Upper lobe of right lung (tissue), 1 donor: ENCODE measurements around the gene H1-8. TPM values are rescaled to one million over a fixed set of nuclear protein-coding genes. Genes with fewer than 3 reads are reported as not detected.

Source experiments
- ATAC-seq: fragments of 200-7000 bp; cut with Tn5 transposase; one replicate; pipeline ENCODE4 v1.9.1; 2020; ENCODE audit warnings: mild to moderate bottlenecking, moderate library complexity
- DNase-seq: peaks from one replicate; pipeline ENCODE4 v3.0.0-alpha.2; 2020
- H3K27ac ChIP-seq: fragments of 200-600 bp; one replicate; pipeline ENCODE4 v1.8.0; 2022
- H3K27me3 ChIP-seq: fragments of 200-600 bp; one replicate; pipeline ENCODE4 v1.8.0; 2022; ENCODE audit warnings: mild to moderate bottlenecking
- H3K36me3 ChIP-seq: fragments of 200-600 bp; one replicate; pipeline ENCODE4 v1.8.0; 2022
- H3K4me1 ChIP-seq: fragments of 200-600 bp; one replicate; pipeline ENCODE4 v1.8.0; 2022
- H3K4me3 ChIP-seq: fragments of 200-600 bp; one replicate; pipeline ENCODE4 v1.8.0; 2022; ENCODE audit warnings: mild to moderate bottlenecking
- H3K9me3 ChIP-seq: fragments of 200-600 bp; one replicate; pipeline ENCODE4 v1.8.0; 2022
- CTCF ChIP-seq: fragments of 200-600 bp; IDR thresholded peaks from one replicate; pipeline ENCODE4 v1.8.0; 2022; ENCODE audit warnings: antibody characterized with exemption
- intact Hi-C: fragments of 100-400 bp; cut with DNase I; formaldehyde crosslinking; loops from one replicate; pipeline ENCODE4 v1.11.0; 2022
- total RNA-seq: library from RNA; stranded (reverse); fragmentation: NEBNext Ultra II Directional; extraction: Animal tissue kit (Norgen Biotek cat#: 25700); gene quantifications from one replicate; pipeline ENCODE4 v1.2.1, GENCODE V29; 2021
- donor health status: DM: no; HTN: yes; CAD: no; lungs with severe emphysema.

H1-8 gene
- total RNA-seq, 1 donor from 2014 or later: not detected

GRCh38 chr3:129579991-129580390 lies 37.0 kb downstream of the H1-8 start:
- Histone ChIP-seq H3K9me3 (no peaks in the 10 kb centered on the region), H3K4me1 (peaks cover 29% of the 10 kb centered on the region), H3K27me3 (no peaks in the 10 kb centered on the region), H3K36me3 (peaks cover 73% of the 10 kb centered on the region), H3K4me3 (no peak overlapping the region), H3K27ac (no peak overlapping the region)
- TF ChIP-seq CTCF: no peak
- ATAC-seq (no peak), DNase-seq (no peak)
- intact Hi-C loops: no loop called here

GRCh38 chr3:129581623-129582022 lies 38.6 kb downstream of the H1-8 start:
- intact Hi-C loops: no loop called here
- TF ChIP-seq CTCF: no peak
- Histone ChIP-seq H3K27me3 (no peaks in the 10 kb centered on the region), H3K36me3 (peaks cover 78% of the 10 kb centered on the region), H3K4me3 (no peak overlapping the region), H3K9me3 (no peaks in the 10 kb centered on the region), H3K27ac (no peak overlapping the region), H3K4me1 (peaks cover 26% of the 10 kb centered on the region)
- DNase-seq: no peak
- no peak for ATAC-seq

DNA sequence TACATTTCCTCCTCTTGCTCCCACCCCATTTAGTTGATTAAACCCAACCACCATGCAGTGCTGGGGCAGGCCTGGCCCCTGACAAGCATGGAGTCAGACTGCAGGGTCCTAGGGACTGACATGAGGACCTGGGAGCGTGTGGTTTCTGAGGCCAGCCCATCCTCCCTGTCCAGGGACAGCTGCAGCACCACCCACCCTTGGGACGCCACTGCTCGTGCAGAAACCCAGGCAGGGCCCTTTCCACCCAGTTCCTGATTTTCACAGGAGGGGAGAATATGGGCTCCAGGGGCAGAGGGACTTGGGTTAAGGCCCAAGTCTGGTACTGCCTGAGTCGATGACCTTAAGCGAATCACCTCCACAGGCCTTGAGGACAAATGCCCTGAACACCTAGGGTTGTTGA lies 39.8 kb downstream of the H1-8 start:
- peaks cover 80% of the 10 kb centered on the region for H3K36me3 ChIP-seq
- no peak for ATAC-seq
- intact Hi-C loops: no loop called here

GRCh38 chr3:129583289-129583688 lies 40.3 kb downstream of the H1-8 start:
- Histone ChIP-seq H3K4me1 (peaks cover 26% of the 10 kb centered on the region), H3K27me3 (no peaks in the 10 kb centered on the region), H3K27ac (no peak overlapping the region), H3K4me3 (no peak overlapping the region), H3K36me3 (peaks cover 79% of the 10 kb centered on the region), H3K9me3 (no peaks in the 10 kb centered on the region)
- TF ChIP-seq CTCF: no peak
- intact Hi-C loops: no loop called here
- DNase-seq: no peak
- no peak for ATAC-seq

More for the DNA sequence above, 39.8 kb downstream of the H1-8 start:
- DNase-seq: no peak
- no peaks in the 10 kb centered on the region for H3K27me3 ChIP-seq
- H3K9me3 ChIP-seq: no peaks in the 10 kb centered on the region
- TF ChIP-seq CTCF: no peak
- peaks cover 26% of the 10 kb centered on the region for H3K4me1 ChIP-seq
- H3K4me3 ChIP-seq: no peak overlapping the region
- H3K27ac ChIP-seq: no peak overlapping the region

GRCh38 chr3:129584631-129585030 lies 41.7 kb downstream of the H1-8 start:
- H3K36me3 ChIP-seq: peaks cover 89% of the 10 kb centered on the region
- DNase-seq: no peak
- H3K4me3 ChIP-seq: no peak overlapping the region
- no peaks in the 10 kb centered on the region for H3K27me3 ChIP-seq
- H3K9me3 ChIP-seq: no peaks in the 10 kb centered on the region
- H3K4me1 ChIP-seq: peaks cover 30% of the 10 kb centered on the region
- no peak overlapping the region for H3K27ac ChIP-seq
- no peak for ATAC-seq
- intact Hi-C loops: no loop called here
- no peak for TF ChIP-seq CTCF
